ENCODE data around the gene KMT2B.

Gene KMT2B

DNA sequence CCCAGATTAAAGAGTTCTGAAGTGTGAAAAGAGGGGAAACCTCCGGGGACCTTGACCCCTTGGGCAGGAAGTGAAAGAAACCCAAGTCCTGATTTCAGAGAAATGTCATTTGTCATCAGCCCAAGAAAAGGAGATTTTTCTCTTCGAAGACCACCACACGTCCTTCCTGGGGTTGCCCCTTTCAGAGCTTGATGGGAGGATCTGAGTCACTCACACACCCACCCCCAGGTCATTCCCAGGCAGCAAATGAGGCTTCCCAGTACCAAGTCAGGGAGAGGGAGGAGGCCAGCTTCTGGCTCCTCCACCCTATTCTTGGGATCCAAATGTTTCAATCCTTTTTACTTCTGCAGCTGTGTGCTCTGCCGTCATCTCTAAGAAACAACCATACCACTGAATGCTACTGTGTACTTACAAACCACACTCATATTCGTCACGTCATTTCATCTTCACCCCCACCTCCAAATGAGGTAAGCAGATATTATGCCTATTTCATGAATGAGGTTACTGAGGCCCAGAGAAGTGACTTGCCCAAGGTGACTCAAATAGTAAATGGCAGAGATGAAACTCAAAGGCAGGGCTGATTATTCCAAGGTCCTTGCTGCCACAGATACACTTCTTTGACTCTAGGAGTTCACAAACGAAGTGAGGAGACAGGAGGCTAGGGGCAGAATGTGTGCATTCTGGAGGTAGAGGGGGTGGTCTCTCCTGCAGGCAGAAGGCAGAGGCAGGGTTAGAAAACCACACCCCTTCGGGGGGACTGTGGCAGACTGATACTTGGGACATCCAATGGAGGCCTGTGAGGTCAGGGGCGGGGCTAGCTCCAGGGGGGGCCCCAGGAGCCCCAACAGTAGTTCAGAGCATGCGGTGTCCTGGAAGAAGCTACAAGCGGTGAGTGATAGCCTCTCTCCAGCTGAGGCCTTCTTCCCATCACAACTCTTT lies 5.0 kb upstream of the KMT2B start:
- no peaks in the 10 kb centered on the region for H4K20me1 ChIP-seq (ENCODE audit: insufficient read depth, low read length)

DNA sequence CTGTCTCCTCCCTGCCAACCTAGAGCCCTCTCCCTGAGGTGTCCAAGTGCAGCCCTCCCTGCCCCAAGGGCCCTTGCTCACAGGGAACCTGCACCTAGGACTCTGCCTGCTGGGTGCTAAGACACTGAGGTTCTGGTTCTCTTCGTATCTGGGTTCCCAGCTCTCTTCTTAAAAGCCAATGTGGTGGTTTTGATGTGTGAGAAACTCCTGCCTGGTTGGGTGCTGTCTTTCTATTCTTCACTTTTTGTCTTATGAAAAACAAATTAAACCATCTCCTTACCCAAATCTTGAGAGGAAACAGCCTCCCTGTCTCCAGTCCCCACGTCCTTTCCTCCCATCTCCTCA lies 4.3 kb upstream of the KMT2B start:
- H2AFZ ChIP-seq (ENCODE audit: low read depth, low read length), result no peak overlapping the region
- H3K4me3 ChIP-seq (ENCODE audit: low read length), result peak overlapping the region; percentile 78
- TF ChIP-seq EZH2phosphoT487 (IDR thresholded peaks at IDR 0.05; ENCODE audit: low read depth), result no peak
- TF ChIP-seq, protein P1, sequence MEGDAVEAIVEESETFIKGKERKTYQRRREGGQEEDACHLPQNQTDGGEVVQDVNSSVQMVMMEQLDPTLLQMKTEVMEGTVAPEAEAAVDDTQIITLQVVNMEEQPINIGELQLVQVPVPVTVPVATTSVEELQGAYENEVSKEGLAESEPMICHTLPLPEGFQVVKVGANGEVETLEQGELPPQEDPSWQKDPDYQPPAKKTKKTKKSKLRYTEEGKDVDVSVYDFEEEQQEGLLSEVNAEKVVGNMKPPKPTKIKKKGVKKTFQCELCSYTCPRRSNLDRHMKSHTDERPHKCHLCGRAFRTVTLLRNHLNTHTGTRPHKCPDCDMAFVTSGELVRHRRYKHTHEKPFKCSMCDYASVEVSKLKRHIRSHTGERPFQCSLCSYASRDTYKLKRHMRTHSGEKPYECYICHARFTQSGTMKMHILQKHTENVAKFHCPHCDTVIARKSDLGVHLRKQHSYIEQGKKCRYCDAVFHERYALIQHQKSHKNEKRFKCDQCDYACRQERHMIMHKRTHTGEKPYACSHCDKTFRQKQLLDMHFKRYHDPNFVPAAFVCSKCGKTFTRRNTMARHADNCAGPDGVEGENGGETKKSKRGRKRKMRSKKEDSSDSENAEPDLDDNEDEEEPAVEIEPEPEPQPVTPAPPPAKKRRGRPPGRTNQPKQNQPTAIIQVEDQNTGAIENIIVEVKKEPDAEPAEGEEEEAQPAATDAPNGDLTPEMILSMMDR (IDR thresholded peaks at IDR 0.05; ENCODE audit: low read depth, low read length), result no peak
- peaks cover 68% of the 10 kb centered on the region for H3K4me1 ChIP-seq (ENCODE audit: low read length)
- H3K79me2 ChIP-seq (ENCODE audit: low read length), result peaks cover 10% of the 10 kb centered on the region
- H3K9me3 ChIP-seq (ENCODE audit: insufficient read depth, low read length), result no peaks in the 10 kb centered on the region
- no peaks in the 10 kb centered on the region for H3K36me3 ChIP-seq (replicated peaks; ENCODE audit: low read depth, low read length)
- H4K20me1 ChIP-seq (ENCODE audit: insufficient read depth, low read length), result peaks cover under 1% of the 10 kb centered on the region; the same call in 1 of the 2 replicates
- no peaks in the 10 kb centered on the region for H3K27me3 ChIP-seq (ENCODE audit: low read depth, low read length)
- H3K9ac ChIP-seq (ENCODE audit: low read length), result peak overlapping the region; percentile 77
- H3K27ac ChIP-seq (ENCODE audit: low read length), result peak overlapping the region; percentile 91
- H3K4me2 ChIP-seq (ENCODE audit: low read length), result peak overlapping the region; percentile 83

More for the DNA sequence above, 5.0 kb upstream of the KMT2B start:
- peaks cover 4% of the 10 kb centered on the region; the same call in 1 of the 2 replicates for H3K79me2 ChIP-seq (ENCODE audit: low read length)
- no peaks in the 10 kb centered on the region for H3K9me3 ChIP-seq (ENCODE audit: insufficient read depth, low read length)
- H2AFZ ChIP-seq (ENCODE audit: low read depth, low read length), result no peak overlapping the region
- no peaks in the 10 kb centered on the region for H3K27me3 ChIP-seq (ENCODE audit: low read depth, low read length)
- TF ChIP-seq, protein P1 (IDR thresholded peaks at IDR 0.05; ENCODE audit: low read depth, low read length), result no peak
- TF ChIP-seq EZH2phosphoT487 (IDR thresholded peaks at IDR 0.05; ENCODE audit: low read depth), result no peak
- H3K27ac ChIP-seq (ENCODE audit: low read length), result peak overlapping the region; percentile 91
- H3K4me1 ChIP-seq (ENCODE audit: low read length), result peaks cover 68% of the 10 kb centered on the region
- H3K4me3 ChIP-seq (ENCODE audit: low read length), result peak overlapping the region; percentile 78
- H3K4me2 ChIP-seq (ENCODE audit: low read length), result peak overlapping the region; percentile 83
- H3K36me3 ChIP-seq (replicated peaks; ENCODE audit: low read depth, low read length), result no peaks in the 10 kb centered on the region
- peak overlapping the region; percentile 77 for H3K9ac ChIP-seq (ENCODE audit: low read length)

DNA sequence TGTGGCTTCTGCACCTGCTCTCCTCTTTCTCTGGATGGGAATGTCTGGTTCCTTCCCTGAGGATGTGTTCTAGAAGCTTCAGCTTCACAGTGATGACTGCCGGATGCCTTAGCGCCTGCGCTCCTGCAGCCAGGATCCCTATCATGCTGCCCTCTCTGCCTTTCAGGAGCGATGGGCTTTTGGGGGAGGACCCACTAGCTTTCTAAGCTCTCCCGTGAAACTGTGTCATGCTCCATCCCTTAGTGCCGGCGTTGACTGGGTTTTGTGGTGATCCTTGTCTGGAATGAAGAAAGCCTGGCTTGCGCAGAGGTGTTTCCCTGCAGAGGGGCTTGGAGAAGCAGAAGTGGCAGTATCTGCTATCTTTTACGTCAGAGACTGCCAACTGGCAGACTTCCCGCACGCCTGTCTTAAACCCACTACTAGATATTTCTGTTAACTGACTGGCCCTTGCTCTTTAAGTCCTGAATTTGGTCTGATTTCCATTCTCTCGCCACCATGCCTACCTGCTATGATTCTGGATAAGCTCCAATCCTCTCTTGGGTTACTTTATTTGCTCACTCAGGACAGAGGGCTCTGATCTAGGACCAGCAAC lies 3.8 kb upstream of the KMT2B start:
- no peaks in the 10 kb centered on the region for H3K27me3 ChIP-seq (ENCODE audit: low read depth, low read length)
- no peak overlapping the region for H2AFZ ChIP-seq (ENCODE audit: low read depth, low read length)
- H3K79me2 ChIP-seq (ENCODE audit: low read length), result peaks cover 16% of the 10 kb centered on the region
- H3K4me3 ChIP-seq (ENCODE audit: low read length), result peak overlapping the region; percentile 78
- TF ChIP-seq, protein P1 (IDR thresholded peaks at IDR 0.05; ENCODE audit: low read depth, low read length), result no peak
- no peak for TF ChIP-seq EZH2phosphoT487 (IDR thresholded peaks at IDR 0.05; ENCODE audit: low read depth)
- no peaks in the 10 kb centered on the region for H3K36me3 ChIP-seq (replicated peaks; ENCODE audit: low read depth, low read length)
- H3K27ac ChIP-seq (ENCODE audit: low read length), result peak overlapping the region; percentile 91
- peaks cover 71% of the 10 kb centered on the region for H3K4me1 ChIP-seq (ENCODE audit: low read length)
- no peaks in the 10 kb centered on the region for H3K9me3 ChIP-seq (ENCODE audit: insufficient read depth, low read length)
- peaks cover 6% of the 10 kb centered on the region for H4K20me1 ChIP-seq (ENCODE audit: insufficient read depth, low read length)
- peak overlapping the region; percentile 77 for H3K9ac ChIP-seq (ENCODE audit: low read length)
- H3K4me2 ChIP-seq (ENCODE audit: low read length), result peak overlapping the region; percentile 83

All from OCI-LY3 (cell line).